ENCODE data around the gene BLNK.
"Not testable (repeated sequence)": the region's sequence is repeated elsewhere in the genome, so short reads cannot be mapped to it uniquely, and the experiment has no call there.

BLNK gene

GRCh38 chr10:96201525-96201924 lies 69.8 kb downstream of the BLNK start:
- Histone ChIP-seq H3K27me3 (replicated peaks; ENCODE audit: insufficient read depth, low read length) (no peaks in the 10 kb centered on the region), H3K9ac (ENCODE audit: low read length) (no peak overlapping the region), H3K9me3 (replicated peaks; ENCODE audit: insufficient read depth, low read length) (no peaks in the 10 kb centered on the region), H3K4me3 (ENCODE audit: low read length) (no peak overlapping the region), H3K9me2 (replicated peaks; ENCODE audit: insufficient read depth, low read length) (no peaks in the 10 kb centered on the region), H3K36me3 (replicated peaks; ENCODE audit: insufficient read depth, low read length) (peaks cover 5% of the 10 kb centered on the region; the same call in 1 of the 2 replicates), H3F3A (ENCODE audit: insufficient read depth, low read length) (no peaks in the 10 kb centered on the region), H2AFZ (ENCODE audit: low read length) (no peak overlapping the region), H3K4me1 (ENCODE audit: low read length) (no peaks in the 10 kb centered on the region), H3K27ac (ENCODE audit: low read length) (no peak overlapping the region), H3K79me2 (ENCODE audit: low read length) (no peaks in the 10 kb centered on the region), H3K4me2 (ENCODE audit: low read depth, low read length) (no peak overlapping the region), H4K20me1 (ENCODE audit: insufficient read depth, low read length) (no peaks in the 10 kb centered on the region)
- DNase-seq, result no peak
- TF ChIP-seq EZH2 (optimal IDR thresholded peaks at IDR 0.05; ENCODE audit: low read depth, low read length), result no peak
- no peak for TF ChIP-seq EZH2phosphoT487 (IDR thresholded peaks at IDR 0.05; ENCODE audit: low read length)
- no peak for TF ChIP-seq CTCF (IDR thresholded peaks at IDR 0.05; ENCODE audit: low read length)

- not testable (repeated sequence) for DNase-seq; H3K9me3 ChIP-seq (replicated peaks; ENCODE audit: insufficient read depth, low read length); H4K20me1 ChIP-seq (ENCODE audit: insufficient read depth, low read length); H3K27me3 ChIP-seq (replicated peaks; ENCODE audit: insufficient read depth, low read length); H3K4me3 ChIP-seq (ENCODE audit: low read length); H3K4me2 ChIP-seq (ENCODE audit: low read depth, low read length); H3K79me2 ChIP-seq (ENCODE audit: low read length); H3K27ac ChIP-seq (ENCODE audit: low read length); H3K36me3 ChIP-seq (replicated peaks; ENCODE audit: insufficient read depth, low read length); H3F3A ChIP-seq (ENCODE audit: insufficient read depth, low read length); H3K9ac ChIP-seq (ENCODE audit: low read length); H3K9me2 ChIP-seq (replicated peaks; ENCODE audit: insufficient read depth, low read length); H3K4me1 ChIP-seq (ENCODE audit: low read length); H2AFZ ChIP-seq (ENCODE audit: low read length)
These were observed 81.9 kb downstream of the BLNK start for GRCh38 chr10:96189505-96189904.

GRCh38 chr10:96188916-96189315 lies 82.5 kb downstream of the BLNK start:
- DNase-seq, result no peak
- no peaks in the 10 kb centered on the region for H3K79me2 ChIP-seq (ENCODE audit: low read length)
- no peaks in the 10 kb centered on the region for H3K9me2 ChIP-seq (replicated peaks; ENCODE audit: insufficient read depth, low read length)
- H3K4me2 ChIP-seq (ENCODE audit: low read depth, low read length), result no peak overlapping the region
- no peaks in the 10 kb centered on the region for H3K27me3 ChIP-seq (replicated peaks; ENCODE audit: insufficient read depth, low read length)
- no peaks in the 10 kb centered on the region for H3K4me1 ChIP-seq (ENCODE audit: low read length)
- no peaks in the 10 kb centered on the region for H4K20me1 ChIP-seq (ENCODE audit: insufficient read depth, low read length)
- no peak for TF ChIP-seq CTCF (IDR thresholded peaks at IDR 0.05; ENCODE audit: low read length)
- no peak overlapping the region for H2AFZ ChIP-seq (ENCODE audit: low read length)
- no peaks in the 10 kb centered on the region for H3K9me3 ChIP-seq (replicated peaks; ENCODE audit: insufficient read depth, low read length)
- H3K36me3 ChIP-seq (replicated peaks; ENCODE audit: insufficient read depth, low read length), result no peaks in the 10 kb centered on the region; the same call in 1 of the 2 replicates
- no peak overlapping the region for H3K9ac ChIP-seq (ENCODE audit: low read length)
- no peak overlapping the region for H3K4me3 ChIP-seq (ENCODE audit: low read length)
- H3K27ac ChIP-seq (ENCODE audit: low read length), result no peak overlapping the region
- H3F3A ChIP-seq (ENCODE audit: insufficient read depth, low read length), result no peaks in the 10 kb centered on the region

- Histone ChIP-seq H3K36me3 (replicated peaks; ENCODE audit: insufficient read depth, low read length) (no peaks in the 10 kb centered on the region; the same call in 1 of the 2 replicates), H3K9me3 (replicated peaks; ENCODE audit: insufficient read depth, low read length) (no peaks in the 10 kb centered on the region), H3K27me3 (replicated peaks; ENCODE audit: insufficient read depth, low read length) (no peaks in the 10 kb centered on the region), H3K9ac (ENCODE audit: low read length) (no peak overlapping the region), H3K79me2 (ENCODE audit: low read length) (no peaks in the 10 kb centered on the region), H3K4me1 (ENCODE audit: low read length) (no peaks in the 10 kb centered on the region), H2AFZ (ENCODE audit: low read length) (no peak overlapping the region), H3K4me2 (ENCODE audit: low read depth, low read length) (no peak overlapping the region), H3K9me2 (replicated peaks; ENCODE audit: insufficient read depth, low read length) (no peaks in the 10 kb centered on the region), H4K20me1 (ENCODE audit: insufficient read depth, low read length) (no peaks in the 10 kb centered on the region), H3K4me3 (ENCODE audit: low read length) (no peak overlapping the region), H3K27ac (ENCODE audit: low read length) (no peak overlapping the region), H3F3A (ENCODE audit: insufficient read depth, low read length) (no peaks in the 10 kb centered on the region)
- TF ChIP-seq EZH2phosphoT487 (IDR thresholded peaks at IDR 0.05; ENCODE audit: low read length) (no peak), EZH2 (optimal IDR thresholded peaks at IDR 0.05; ENCODE audit: low read depth, low read length) (no peak), CTCF (IDR thresholded peaks at IDR 0.05; ENCODE audit: low read length) (no peak)
- no peak for DNase-seq
These were observed 82.9 kb downstream of the BLNK start for GRCh38 chr10:96188421-96188820.
